HG03442 (cell line): ENCODE data around the gene COL8A2.

Experiments
- ATAC-seq: cut with Tn5 transposase; IDR thresholded peaks from one replicate; pipeline ENCODE4 v1.9.1; 2021; ENCODE audit warnings: mild to moderate bottlenecking, moderate library complexity; ENCODE audit not compliant: unreplicated experiment

The COL8A2 gene

DNA sequence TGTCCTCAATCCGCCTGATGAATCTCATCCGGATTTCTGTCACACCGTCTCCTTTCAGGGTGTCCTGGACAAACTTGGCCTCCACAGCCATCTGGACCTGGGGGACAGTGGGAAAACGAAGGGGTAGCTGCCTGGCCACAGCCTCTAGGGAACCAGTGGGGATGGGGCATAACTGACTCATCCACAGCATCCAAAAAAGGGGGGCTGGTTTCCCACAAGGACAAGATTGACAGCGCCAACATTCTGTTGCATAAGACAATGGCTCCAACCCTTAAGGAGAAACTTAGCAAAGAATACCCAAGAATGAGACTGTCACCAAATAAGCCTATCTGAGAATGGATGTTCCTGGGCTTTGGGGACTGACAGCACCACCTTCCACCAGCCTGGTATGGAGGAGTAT lies 12.2 kb upstream of the COL8A2 start:
- ATAC-seq: no peak

DNA sequence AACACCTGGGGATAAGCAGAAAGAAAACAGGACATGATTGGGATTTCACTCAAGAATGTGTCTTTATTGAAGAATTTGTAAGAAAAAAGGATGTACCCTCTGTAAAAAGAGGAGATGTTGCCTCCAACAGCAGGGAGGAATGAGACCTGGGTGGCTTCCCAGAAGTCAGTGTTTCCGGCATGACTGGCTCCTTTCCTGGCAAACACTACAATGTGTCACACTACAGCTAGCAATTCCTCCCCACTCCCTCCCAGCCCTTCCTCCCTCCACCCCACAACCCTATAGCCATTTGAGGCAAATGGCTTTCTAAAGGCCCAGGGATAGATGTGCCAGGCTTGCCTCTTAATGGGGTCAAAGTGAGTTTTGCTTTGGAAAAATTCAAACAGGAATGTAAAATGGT lies 11.5 kb upstream of the COL8A2 start:
- no peak for ATAC-seq

DNA sequence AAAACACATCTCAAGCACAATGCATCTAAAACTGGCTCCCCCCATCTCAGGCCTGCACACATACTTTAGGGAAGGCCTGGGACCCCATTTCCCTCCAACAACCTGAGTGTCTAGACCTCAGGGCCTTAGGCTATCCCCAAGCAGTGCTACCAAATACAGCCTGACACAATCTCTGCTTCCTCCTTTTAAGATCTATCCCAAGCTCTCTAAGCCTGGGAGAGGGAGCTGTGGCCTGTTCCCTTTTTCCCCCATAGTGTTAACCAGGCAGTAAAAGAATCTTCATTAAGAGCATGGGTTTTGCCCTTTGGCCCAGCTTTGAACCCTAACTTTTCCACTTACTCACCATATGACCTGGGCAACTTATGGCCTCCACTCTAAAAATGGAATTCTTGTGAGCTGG lies 10.8 kb upstream of the COL8A2 start:
- ATAC-seq: no peak

DNA sequence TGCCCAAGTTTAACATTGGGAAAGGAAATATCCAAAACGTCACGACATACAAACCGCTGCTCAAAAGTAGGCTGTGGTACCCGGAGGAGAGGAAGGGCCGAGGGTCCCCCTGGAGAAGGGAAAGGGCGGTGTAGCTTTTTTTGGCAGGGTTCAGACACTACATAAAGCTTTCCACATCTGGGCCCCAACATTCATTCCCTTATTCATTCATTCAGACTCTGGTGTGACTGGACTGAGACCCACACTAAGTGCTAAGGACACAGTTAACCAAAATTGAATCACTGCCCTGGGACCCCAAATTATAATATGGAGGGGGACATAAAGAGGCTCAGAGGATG lies 10.3 kb upstream of the COL8A2 start:
- ATAC-seq: no peak

DNA sequence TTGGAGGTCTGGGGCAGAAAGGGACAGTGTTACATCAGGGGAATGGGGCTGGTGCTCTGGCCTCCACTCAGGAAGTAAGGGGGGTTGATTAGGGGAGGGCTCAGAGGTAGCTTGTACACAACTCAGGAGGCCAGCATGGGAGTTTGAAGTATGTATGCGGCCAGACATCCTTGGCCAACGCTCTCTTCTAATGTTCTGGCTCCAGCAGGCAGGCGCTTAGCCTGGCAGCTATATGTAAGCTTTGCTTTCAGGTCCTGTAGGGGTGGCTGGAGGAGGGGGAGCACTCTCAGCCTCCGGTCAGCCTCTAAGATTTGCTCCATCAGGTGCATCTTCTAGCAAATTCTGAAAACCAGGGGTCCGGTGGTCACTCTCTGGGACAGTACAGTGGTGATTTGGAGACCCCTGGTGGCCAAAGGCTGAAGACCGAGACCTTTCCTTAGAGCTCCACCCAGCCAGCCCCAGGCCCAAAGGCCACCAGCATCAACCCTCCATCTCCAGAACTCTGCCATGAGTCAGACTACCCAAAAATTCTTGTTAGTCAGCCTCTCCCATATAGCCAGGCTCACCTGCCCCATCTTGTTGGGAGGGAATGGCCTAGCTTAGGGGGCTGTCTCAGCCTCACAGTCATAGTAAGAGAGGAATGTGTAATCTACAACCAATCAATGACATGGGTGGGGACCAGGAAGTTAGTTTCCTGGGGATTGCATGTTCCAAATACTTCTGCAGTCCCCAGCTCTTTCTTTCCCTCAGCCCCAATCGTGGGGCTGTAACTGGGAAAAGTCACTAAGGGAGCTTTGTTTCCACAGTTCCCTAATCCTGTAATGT lies 9.7 kb upstream of the COL8A2 start:
- no peak for ATAC-seq

DNA sequence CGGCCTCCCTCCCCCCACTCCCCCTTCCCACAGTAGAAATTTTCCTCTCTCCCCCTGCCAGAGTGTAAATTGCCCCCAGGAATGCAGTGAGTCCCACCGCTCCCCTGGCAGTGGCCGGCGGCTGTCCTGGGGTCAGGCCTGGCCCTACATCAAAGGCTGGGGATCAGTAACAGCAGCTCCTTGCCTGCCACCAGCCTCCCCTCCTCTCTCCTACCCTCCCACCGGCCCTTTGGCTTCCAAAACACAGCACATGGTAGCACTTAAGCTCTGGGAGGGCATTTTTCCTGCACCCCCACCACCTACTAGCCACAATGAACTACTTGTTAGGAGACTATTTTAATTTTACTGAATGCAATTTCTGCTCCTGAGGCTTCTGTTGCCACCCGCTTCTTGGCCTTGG lies 9.0 kb upstream of the COL8A2 start:
- ATAC-seq: no peak

DNA sequence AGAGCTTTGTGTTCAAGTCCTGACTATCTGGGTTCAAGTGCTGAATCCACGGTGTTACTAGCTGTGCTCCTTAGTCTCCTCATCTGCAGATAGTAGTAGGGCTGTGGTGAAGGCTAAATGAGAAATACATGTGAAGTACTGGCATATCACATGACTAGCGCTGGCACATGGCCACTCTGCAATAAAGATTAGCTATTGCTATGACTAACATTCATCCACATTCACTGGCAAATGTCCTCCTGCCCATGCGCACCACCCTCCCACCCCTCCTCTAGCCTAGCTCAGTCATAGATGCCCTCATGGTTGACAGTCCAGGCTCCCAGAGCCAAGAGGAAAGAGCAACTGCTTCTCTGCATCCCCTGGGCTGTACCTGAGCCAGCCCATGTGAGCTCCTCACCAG lies 8.5 kb upstream of the COL8A2 start:
- no peak for ATAC-seq

DNA sequence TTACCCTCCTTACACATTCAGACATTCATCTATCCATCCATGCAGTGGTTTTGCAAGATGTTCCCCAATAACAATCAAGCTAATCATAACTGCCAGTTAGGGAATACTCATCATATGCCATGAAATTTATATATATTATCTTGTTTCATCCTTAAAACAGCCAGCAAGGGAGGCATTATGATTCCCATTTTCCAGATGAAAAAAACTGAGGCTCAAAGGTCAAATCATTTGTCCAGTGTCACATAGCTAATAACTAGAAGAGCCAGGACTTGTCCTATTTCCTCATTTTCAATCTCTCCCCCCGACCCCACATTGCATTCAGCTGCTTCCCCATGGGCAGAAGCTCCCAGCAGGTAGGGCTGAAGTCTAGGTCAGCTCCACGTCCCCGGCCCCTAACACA lies 7.0 kb upstream of the COL8A2 start:
- no peak for ATAC-seq

DNA sequence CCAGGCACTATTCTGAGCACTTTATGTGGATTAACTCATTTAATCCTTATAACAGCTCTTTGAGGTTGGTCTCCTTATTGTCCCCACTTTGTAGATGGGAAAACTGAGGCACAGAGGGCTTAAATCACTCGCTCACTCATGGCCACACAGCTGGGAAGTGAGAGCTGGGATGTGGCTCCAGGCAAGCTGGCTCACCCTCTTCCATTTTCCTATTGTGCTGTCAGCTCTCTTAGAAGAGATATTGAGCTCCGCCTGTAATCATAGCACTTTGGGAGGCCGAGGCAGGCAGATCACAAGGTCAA lies 3.8 kb upstream of the COL8A2 start:
- ATAC-seq: no peak

DNA sequence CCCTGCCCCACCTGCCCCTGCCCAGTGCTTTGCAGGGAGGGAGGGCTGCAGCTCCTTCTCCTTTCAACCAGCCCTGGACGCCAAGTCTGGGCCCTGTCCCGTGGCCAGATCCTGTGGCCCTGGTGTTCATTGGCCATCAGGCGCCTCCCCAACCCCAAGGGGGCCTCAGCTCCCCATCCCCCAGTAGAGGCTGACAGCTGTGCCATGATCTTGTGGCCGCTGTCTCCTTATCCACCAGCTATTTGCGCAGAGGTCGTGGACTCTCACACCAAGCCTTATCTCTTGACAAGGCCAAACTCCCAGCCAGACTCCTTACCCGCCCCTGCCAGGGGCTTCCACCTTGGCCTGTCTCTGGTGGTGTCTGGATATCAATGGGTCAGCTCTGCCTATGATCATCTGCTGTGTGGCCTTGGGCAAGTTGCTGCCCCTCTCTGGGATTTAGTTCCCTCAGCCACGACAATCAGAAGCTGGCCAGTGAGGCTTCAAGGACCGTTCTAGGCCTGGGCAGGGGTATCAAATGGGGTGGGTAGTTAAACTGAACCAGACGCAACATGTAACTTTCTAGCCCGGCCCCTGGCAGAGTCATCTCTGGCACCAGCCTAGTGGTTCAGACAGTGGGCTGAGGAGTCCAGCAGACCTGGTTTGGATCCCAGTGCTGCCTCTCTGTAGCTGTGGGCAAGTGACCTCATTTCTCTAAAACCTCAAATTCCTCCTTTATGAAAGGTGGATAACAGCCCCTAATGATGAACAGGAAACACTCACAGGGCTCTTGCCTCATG lies 3.3 kb upstream of the COL8A2 start:
- no peak for ATAC-seq

DNA sequence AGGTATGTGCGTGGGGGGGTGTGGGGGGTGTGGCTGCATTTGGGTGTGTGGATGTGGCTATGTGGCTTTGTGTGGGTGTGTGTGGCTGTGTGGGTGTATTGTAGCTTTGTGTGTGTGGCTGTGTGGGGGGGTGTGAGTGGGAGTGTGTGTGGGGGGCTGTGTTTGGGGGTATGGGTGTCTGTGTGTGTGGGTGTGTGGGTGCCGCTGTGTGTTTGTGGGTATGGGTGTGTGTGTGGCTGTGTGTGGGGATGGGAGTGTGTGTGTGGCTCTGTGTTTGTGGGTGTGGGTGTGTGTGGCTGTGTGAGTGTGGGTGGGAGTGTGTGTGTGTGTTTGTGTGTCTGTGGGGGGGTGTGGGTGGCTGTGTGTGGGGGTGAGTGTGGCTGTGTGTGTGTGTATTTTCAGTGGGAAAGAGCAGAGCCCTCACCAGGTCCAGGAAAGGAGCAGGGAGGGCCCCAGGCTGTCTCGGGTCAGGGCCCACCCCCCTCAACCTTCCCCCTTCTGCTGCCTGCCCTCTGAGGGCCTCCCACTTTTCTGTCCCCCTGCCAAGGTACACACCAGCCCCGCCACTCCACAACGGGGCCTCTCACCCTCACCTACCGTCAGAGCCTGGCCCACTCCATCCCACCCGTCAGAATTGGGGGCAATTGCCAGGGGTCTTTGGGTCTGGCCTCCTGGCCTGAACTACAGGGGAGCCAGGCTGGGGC lies 1.9 kb upstream of the COL8A2 start:
- ATAC-seq: no peak

DNA sequence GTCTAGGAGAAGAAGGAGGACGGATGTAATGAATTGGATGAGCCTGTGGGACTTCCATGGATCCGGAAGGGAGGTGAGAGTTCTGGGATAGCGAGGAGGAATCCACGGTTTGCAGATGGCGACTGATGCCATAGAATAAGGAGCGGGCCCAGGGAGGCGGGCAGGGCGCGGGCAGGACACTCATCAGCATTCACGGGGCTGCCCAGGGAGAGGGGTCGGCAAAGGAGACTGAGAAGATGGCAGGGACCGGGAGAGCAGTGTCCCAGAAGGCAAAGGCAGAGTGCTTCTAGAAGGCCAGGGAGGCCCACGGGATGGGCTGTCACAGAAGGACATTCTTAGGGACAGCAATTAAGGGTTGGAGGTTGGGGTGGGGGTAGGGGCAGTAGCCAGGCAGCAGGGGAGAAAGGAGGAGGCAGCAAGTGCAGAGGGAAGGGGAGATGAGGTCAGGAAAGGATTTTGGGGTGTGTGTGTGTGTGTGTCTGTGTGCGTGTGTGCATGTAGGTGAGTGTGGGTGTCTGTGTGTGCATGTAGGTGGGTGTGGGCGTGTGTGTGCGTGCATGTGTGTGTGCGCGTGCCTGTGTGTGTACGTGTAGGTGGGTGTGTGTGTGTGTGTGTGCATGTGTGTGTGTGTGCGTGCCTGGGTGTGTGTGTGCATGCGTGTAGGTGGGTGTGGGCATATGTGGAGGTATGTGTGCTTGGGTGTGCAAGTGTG lies 1.1 kb upstream of the COL8A2 start:
- no peak for ATAC-seq

DNA sequence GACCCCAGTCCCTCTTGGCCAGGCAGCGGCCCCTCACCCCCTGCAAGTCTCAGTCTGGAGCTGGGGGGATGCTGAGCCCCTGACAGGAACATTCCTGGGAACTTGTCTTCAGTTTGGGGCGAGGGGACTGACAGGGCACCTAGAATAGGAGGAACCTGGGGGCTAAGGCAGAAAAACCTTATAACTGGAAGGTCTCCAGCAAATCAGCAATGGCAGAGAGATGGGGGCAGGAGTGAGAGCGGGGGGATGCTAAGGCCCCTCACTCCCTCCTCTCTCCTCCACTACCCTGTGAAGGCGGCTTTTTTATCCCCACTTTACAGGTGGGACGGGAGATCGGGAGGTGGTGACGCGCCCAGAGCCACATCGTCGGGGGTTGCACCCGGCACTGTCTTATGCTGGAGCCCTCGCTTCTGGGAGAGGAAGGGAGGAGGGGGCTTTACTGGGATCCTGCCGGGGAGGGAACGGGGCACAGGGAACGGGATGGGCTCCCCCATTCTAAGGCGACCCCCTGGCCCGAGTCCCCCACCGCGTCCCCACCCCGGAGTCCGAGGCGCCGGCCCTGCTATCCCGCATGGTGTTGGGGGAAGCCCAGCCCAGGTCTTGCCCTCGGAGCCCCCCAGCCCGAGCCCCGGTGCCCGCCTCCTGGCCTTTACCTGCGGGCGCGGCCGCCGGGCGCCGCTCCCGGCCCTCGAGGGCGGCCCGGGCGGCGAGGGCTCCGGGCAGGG lies 456 bp downstream of the COL8A2 start:
- ATAC-seq: no peak

DNA sequence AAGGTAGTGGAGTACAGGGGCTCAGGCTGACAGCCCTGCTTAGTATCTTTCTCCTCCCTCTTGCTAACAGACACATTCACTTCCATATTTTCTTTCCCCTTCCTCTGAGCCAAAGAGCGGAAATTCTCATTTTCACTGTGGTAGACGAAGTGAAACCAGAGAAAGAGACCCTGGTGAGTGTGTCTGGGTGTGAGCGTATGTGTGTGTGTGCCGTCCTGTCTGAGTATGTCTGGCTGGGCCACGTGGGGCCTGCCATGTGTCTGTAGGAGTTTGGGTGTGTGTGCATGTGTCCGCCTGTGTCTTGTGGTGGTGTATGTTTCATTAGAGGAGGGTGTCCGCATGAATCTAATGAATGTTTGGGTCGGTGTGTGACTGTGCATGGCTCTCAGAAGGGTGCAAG lies 1.7 kb downstream of the COL8A2 start:
- ATAC-seq: no peak

DNA sequence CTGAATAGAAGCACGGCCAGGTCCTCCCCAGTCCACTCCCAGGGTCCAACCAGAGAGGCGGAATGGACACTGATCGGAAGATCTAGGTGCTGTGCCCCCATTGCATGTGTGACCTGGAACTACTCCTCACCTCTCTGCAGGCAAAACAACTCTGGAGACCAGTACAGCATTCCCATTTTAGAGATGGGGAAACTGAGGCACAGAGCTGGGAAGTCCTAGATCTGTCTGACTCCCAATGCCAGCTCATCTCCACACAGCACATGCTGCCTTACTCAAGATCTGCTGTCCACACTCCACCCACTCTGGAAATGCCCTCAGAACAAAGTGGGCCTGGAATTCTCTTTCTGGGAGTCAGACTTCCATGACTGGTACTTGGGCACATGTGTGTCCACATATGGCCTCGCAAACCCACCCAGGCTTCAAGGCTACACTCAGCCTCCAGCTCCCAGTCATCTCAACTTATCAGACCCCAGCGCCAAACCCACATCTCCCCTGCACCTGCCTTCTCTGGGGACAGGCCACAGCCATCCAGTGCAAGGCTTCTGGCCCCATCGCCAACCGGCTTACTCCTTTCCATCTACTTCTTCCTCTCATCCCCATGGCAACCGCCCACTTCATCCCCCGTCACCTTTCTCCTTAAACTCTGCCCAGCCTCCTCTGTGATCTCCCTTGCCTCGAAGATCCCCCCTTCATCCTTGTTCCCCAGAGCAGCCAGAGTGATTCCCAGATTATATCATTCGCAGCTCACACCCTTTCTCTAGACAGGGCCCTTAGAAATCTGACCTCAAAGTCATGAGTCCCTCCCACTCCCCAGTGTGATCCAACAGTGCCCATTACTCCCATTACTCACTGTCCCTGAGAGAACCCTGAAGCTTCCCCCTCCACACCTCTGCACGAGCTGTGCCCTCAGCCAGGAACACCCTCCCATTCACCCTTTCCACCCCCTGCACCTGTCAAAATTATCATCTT lies 2.7 kb downstream of the COL8A2 start:
- no peak for ATAC-seq

DNA sequence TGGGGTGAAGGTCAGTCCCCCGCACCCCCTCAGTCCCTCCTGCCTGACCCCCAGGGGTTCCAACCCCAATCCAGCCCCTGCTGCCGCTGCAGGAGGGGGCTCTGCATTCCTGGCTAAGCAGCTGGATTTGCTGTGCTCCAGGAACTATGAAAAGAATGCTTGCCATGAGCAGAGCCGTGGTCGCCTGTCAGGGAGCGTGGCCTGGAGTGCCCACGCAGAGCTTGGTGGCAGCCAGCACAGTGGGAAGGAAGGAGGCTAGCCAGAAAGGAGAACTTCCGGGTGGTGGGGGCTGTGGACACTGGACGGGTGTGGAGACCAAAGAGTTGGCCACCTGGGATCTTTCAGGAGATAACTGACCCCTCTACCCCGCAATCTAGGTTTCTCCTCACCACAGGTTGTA lies 5.6 kb downstream of the COL8A2 start:
- ATAC-seq: no peak

DNA sequence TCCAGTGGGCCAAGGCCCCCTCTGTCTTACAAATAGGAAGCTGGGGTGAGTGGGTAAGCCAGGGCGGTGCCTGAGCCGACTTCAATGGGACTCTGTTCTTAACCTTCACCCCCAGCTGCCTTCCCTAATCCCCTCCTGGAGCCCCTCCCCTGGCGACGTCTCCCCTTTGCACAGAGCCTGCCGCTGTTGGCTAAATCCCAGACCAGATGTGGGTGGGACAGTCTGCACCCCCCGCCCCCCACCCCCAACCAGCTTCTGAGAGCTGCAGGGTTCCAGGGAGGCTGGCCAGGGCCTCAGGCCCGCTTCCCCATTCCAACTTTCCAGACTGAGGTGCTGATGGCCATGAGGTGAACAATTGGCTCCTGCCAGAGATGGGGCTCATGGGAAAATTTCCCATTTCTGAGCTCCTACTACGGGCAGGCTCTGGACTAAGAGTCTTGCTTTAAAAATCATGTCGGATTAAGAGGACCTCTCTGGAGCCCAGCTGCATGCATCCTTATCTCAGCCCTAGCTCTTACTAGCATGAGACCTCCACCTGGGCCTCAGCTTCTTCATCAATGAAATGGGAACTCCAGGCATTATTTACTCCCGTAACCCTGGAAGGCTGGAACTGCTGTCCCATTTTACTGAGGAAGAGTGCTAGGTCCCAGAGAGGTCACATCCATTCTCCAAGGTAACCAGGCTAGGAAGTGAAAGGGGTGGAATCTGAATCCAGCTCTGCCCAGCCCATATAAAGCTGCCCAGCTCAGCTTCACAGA lies 6.4 kb downstream of the COL8A2 start:
- ATAC-seq: no peak

DNA sequence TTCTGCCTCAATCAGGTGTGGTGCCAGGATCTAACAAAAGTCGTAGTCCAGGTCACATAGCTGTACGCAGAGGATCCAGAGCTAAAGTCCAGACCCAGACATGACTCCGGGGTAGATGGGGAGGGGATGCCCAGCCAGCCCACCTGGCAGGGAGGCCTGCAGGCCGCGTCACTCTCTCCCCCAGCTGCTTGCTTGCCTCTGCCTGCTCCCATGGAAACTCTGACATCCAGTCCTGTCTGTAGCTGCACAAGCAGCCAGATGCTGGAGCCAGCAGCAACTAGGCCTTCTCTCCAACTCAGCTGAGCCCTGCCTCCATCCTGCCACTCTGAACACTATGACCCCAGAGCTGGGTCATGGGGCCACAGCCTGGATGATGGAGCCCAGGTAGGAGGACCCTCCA lies 8.1 kb downstream of the COL8A2 start:
- no peak for ATAC-seq

DNA sequence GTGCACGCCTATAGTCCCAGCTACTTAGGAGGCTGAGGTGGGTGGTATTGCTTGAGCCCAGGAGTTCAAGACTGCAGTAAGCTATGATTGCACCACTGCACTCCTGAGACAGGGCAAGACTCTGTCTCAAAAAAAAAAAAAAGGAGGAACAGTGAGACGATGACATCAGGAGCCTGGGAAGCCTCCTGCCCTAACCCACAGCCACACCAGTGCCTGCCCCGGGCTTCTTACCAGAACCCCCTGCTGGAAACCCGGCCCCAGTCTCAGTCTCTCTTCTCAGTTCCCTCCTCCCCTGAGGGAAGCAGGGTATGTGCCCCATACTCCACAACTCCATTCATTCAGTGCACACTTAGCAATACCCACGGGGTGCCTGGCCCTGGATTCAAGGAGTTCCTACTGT lies 9.1 kb downstream of the COL8A2 start:
- no peak for ATAC-seq
